DMS53 treated with DMSO at 0.1 percent for 48 hours (cell line): ENCODE results near the gene METRN.
"Not testable (repeated sequence)": the region's sequence is repeated elsewhere in the genome, so short reads cannot be mapped to it uniquely, and the experiment has no call there.

Experiments used
- DNase-seq: peaks from one replicate; lab custom pipeline; 2025; ENCODE audit not compliant: unreplicated experiment; lab: John Stamatoyannopoulos, UW

METRN gene

DNA sequence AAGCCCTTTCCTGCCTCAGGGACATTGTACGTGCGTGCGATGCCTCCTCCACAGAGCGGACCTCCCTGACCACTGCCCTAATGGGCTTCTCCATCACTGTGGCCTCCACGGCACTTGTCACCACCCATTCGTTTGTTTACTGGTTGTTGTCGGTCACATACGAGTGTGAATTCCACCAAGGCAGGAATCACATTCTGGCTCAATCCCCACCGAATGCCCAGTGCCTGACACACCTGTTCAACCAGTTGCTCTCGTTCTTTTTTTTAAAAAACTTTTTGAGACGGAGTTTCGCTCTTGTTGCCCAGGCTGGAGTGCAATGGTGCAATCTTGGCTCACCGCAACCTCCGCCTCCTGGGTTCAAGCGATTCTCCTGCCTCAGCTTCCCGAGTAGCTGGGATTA is 23.7 kb upstream of the METRN start:
- DNase-seq, result not testable (repeated sequence)

DNA sequence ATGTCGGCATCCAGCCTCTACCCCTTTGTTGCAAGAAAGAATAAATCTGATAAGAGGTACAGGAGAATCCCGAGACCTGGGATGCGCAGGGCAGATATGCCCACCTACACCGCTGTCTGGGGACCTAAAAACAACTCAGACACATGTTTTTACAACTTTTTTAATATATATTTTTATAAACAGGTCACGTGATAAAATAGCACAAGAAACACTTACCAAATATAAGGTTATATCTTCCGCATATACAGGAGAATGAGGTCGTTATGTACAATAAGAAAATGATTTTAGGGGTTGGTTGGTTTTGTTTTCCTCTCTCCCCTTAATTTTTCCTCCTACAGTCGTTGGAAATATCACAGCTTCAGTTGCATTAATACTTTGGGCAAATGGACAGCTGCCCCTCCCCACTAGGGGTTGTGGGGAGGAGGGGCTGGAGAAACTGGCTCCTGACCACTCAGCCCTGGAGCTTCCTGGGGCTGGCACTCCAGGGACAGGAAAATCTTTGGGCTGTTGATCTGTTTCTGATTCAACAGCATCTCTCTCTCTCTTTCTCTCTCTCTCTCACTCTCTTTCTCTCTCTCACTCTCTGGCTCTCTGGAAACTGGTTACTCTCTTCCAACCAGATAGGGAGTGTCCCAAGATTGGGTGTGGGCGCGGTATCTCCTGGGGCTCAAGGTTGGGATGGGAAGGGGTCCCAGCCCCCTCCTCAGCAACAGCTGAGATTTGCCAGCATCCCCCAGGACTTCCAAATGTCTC is 22.4 kb upstream of the METRN start:
- no peak for DNase-seq

DNA sequence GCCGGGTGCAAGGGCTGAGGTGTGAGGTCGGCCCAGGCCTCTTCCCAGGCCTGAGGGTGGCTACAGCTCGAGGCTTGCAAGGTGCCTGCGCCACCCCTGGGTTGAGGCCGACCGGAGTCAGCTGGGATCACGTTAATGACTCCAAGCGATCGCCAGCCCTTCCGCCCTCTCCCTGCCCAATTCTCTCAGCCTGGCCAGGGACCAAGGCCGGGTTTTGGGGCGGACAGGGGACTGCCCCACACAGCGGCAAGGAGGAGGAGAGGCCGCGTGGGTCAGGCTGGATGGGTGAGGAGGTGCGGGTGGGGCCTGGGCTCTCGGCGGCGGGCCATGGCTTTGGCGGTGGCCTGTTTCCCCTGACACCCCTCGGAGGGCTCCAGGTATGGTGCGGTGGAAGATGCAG is 21.6 kb upstream of the METRN start:
- DNase-seq, result no peak

GRCh38 chr16:693766-694165 is 21.2 kb upstream of the METRN start:
- DNase-seq, result no peak

DNA sequence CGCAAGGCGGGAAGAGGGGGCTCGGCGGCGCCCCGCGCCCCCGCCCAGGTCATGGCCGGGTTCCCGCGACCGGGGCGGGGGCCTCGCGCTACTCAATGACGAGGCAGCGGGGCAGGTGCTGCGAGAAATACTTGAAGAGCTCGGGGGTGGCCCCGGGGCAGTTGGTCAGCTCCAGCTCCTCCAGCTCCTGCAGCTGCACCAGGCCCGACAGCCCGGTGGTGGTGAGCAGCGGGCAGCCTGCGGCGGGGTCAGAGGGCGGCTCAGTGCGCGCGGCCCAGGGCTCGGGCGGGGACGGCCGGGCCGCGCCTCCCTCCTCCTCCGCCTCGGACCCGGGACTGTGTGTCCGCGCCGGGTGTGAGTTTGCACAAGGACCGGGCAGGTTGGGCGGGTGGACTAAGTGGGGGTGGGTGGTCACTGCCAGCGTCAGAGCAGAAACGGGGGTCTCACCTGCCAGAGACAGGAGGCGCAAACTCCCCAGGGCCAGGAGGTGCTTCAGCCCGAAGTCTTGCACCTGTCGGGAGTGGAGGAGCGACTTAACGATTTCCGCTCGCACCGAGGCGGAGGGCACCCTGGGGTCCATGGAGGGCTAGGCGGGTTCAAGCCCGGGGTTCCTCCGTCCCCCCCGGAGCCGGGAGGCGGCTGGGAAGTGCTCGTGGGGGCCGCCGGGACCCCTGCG is 20.6 kb upstream of the METRN start:
- DNase-seq, result no peak

DNA sequence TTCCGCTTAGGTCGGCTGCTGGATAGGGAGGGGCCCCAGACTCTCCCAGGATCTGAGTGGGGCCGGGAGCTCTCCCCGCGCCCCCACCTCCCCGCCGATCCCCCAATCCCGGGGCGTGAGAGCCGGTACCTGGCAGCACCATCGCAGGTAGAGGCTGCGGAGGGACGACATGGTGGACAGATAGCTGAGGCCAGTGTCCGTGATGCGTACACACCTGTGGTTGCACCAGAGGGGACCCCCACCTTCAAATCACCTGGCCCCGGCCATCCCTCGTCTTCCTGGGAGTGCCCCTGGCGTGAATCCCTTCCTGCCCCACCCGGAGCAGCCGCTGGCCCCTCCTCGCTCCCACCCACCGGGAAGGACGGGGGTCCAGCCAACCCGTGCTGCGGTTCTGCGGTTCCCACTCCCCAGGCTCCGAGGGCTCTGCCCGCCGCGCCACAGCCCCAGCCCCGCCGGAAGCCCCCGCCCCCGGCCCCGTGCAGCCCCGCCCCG is 20.0 kb upstream of the METRN start:
- no peak for DNase-seq

GRCh38 chr16:695355-696089 is 19.4 kb upstream of the METRN start:
- peak; percentile 92 for DNase-seq

GRCh38 chr16:698911-699671 is 15.8 kb upstream of the METRN start:
- DNase-seq, result no peak

DNA sequence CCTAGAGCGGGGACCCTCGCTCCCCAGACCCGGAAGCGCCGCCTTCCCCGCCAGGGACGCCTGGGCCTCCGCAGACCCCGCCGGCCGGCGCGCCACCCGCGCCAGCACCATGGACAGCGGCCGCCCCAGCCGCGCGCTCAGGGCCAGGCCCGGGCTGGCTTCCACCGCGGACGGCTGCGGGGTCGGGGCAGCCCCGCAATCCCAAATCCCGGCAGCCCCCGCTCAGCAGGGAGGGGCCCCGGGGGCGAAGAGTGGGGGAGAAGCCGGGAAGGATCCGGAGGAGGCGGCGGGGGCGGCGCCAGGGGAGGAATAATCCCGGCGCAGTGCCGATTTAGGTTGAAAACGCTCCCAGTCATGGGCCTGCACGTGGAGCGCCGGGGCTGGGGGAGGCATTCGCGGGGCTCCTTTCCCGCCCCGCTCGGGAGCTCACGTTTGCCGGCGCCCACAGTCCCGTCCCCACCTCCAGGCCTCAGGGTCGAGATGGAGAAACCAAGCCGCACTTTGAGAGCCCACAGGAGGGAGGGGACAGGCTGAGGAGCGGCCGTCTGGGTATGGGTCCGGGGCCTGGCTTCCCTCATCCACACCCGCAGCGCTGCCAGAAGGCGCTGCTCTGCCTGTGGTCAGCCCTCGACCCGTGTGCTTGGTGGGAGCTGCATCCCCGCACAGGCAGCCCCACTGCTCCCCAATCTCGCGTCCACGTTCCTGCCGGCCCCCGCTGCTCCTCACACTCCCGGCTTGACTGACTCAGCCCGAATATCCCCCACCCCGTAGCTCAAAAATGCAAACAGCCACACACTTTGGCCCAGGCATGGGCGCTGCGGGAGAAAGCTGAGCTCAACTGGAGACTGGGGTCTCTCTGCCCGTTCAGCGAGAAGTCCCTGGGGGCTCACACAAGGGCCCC is 14.0 kb upstream of the METRN start:
- no peak for DNase-seq

- no peak for DNase-seq
Observed at GRCh38 chr16:702341-702740, 12.6 kb upstream of the METRN start.

DNA sequence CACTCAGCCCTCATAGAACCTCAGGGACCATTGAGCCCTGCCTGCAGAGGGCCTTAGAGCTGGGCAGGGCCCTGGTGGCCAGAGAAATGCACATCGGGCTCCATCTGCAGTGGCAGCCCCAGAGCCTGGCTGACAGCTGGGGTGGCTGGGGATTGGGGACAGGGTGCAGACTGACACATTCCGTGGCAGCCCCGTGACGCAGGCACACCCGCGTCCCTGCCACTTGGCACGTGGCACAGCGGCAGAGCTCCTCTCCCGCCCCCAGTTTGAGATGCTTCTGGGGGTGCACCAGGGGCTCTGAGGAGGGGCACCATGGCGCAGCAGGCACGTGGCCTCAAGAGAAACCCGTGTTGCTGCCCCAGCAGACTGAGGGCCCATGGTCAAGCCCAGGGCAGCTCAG is 11.5 kb upstream of the METRN start:
- no peak for DNase-seq

- DNase-seq, result no peak
Observed at GRCh38 chr16:704047-704446, 10.9 kb upstream of the METRN start.

DNA sequence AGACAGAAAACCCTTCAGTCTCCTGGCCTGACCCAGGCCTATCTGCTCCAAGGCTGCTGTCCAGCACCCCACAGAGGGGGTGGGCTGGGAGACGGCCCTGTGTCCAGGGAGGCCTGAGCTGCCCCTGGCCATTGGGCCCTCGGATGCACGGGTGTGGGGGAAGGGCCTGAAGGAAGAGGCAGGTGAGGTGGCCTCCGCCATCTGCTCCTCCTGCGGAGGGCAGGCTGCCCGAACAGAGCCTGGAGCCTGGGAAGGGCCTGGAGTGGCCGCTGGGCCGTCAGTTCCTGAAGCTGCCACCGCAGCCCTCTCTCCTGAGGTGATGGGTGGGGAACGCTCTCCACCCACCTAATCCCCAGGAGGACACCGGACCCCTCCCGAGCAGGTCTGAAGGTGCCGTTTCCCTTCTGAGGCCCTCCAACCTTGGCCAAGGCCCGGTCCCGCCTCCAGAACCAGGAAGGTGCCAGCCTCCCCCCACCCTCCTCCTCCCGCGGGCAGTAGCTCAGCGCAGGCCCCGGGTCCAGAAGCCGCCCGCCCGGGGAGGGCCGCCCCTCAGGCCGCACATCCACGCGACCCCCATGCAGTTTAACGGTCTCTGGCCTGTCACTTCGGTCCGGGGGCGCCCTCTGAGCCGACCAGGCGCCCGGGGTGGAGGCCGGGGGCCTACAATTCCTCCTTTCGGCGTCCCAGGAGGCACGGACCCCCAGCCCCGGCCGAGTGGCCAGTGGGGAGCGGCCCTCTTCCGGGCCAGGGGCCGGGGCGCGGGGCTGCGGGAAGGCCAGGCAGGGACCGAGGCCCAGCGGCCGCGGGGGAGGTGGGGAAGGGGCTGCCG is 10.2 kb upstream of the METRN start:
- no peak for DNase-seq

DNA sequence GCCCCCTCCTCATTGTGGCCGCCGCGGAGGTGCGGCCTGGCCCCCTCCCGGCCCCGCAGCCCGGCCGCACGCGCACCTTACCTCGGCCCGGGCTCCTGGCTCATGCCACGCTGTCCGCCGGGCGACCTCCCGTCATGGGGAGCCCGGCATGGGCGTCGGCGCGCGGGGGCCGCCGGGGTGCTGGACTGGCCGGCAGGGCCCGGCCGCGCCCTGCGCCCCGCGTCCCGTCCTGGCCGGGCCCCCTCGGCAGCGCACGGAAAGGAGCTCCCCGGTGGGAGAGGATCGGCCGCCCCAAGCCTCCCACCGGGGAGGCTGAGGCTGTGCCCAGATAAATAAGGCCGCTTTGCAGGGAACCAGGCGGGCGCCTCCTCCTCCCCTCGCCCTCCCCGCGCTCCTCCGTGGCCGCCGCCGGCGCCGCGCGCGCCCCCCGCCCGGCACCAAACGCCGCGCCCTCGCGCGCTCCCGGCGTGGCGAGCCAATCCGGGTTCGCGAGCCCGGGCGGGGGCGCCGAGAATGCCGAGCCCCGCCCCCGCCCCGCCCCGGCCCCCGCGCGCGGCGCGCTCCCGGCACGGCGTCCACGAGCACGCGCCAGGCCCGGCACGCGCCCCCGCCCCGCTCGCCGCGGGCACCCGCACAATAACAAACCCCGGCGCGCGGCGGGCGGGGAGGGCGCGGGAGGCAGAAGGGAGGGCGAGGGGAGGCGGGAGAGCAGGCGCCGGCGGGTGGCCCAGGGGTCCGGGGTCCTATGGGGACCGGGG is 9.3 kb upstream of the METRN start, which contains the start of gene FBXL16:
FBXL16 (minus strand) TSS at position 371 of the 758 bp plus-strand sequence. CDS start 8,396 bp downstream, outside the sequence.
- no peak for DNase-seq

- peak; percentile 18 for DNase-seq
Observed at GRCh38 chr16:706189-707061, 8.5 kb upstream of the METRN start.

- no peak for DNase-seq
Observed at GRCh38 chr16:707062-707538, 7.8 kb upstream of the METRN start.

DNA sequence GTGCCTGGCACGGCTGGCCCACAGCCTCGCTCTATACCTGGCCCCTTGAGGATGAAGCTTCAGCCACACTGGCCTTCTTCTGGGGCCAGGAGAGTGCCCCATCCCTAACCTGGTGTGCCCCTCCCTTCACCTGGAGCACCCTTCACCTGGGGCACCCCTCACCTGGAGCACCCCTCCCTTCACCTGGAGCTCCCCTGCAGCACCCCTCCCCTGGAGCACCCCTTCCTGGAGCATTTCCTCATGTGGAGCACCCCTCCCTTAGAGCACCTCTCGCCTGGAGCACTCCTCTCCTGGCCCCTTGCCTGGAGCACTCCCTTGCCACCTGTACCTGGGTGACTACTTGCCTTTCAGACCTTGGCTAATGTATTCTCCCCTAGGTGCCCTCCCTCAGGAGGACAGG is 6.9 kb upstream of the METRN start:
- DNase-seq, result no peak
